ENCODE measurements around the gene FGFBP1. TPM values are rescaled to one million over a fixed set of nuclear protein-coding genes. Genes with fewer than 3 reads are reported as not detected.

Gene FGFBP1
- total and polyA plus RNA-seq, 2 experiments from 2014 or later, result not detected

- Histone ChIP-seq H3K27ac (no peak overlapping the region), H3K36me3 (ENCODE audit: low read depth) (no peaks in the 10 kb centered on the region), H3K9me2 (ENCODE audit: insufficient read depth) (no peaks in the 10 kb centered on the region), H2AFZ (no peak overlapping the region), H3K4me2 (ENCODE audit: unreplicated experiment) (no peak overlapping the region), H4K20me1 (ENCODE audit: insufficient read depth) (no peaks in the 10 kb centered on the region), H3F3A (ENCODE audit: insufficient read depth) (peaks cover 24% of the 10 kb centered on the region), H3K4me3 (no peak overlapping the region), H3K79me2 (ENCODE audit: insufficient read depth) (no peaks in the 10 kb centered on the region), H3K9me3 (ENCODE audit: low read depth) (no peaks in the 10 kb centered on the region), H3K9ac (no peak overlapping the region), H3K4me1 (ENCODE audit: insufficient read depth) (peaks cover 23% of the 10 kb centered on the region), H3K27me3 (replicated peaks; ENCODE audit: insufficient read depth) (0 out of 2 replicates have a peak, but pooled peaks cover 8% of the 10 kb centered on the region)
- no peak for TF ChIP-seq EZH2phosphoT487 (IDR thresholded peaks at IDR 0.05; ENCODE audit: insufficient read depth, low read depth)
- no peak for TF ChIP-seq EZH2 (IDR thresholded peaks at IDR 0.05; ENCODE audit: insufficient read depth, poor library complexity, severe bottlenecking)
- in situ Hi-C loops (cut with MboI), result no loop called here
- DNase-seq, result no peak
- WGBS, 2 experiments (ENCODE audit: low coverage in 1 of 2, low lambda C conversion rate in 2 of 2, missing lambda C conversion rate in 2 of 2), result 86 to 93% methylated on average over 2 of the region's 2 CpGs
These were observed 41.0 kb downstream of the FGFBP1 start for GRCh38 chr4:15897577-15897976.

GRCh38 chr4:15894921-15895916 is 43.3 kb downstream of the FGFBP1 start:
- no peaks in the 10 kb centered on the region for H3K79me2 ChIP-seq (ENCODE audit: insufficient read depth)
- H3F3A ChIP-seq (ENCODE audit: insufficient read depth), result peaks cover 24% of the 10 kb centered on the region
- in situ Hi-C loops (cut with MboI), result no loop called here
- no peaks in the 10 kb centered on the region for H3K36me3 ChIP-seq (ENCODE audit: low read depth)
- peak overlapping the region; percentile 19 for H3K4me2 ChIP-seq (ENCODE audit: unreplicated experiment)
- peaks cover 23% of the 10 kb centered on the region for H3K4me1 ChIP-seq (ENCODE audit: insufficient read depth)
- peak; percentile 65 for DNase-seq
- H3K9me2 ChIP-seq (ENCODE audit: insufficient read depth), result no peaks in the 10 kb centered on the region
- no peaks in the 10 kb centered on the region for H4K20me1 ChIP-seq (ENCODE audit: insufficient read depth)
- WGBS, 2 experiments (ENCODE audit: low coverage in 1 of 2, low lambda C conversion rate in 2 of 2, missing lambda C conversion rate in 2 of 2), result 31 to 39% methylated on average over 4 of the region's 4 CpGs
- no peak for TF ChIP-seq EZH2 (IDR thresholded peaks at IDR 0.05; ENCODE audit: insufficient read depth, poor library complexity, severe bottlenecking)
- TF ChIP-seq EZH2phosphoT487 (IDR thresholded peaks at IDR 0.05; ENCODE audit: insufficient read depth, low read depth), result no peak
- H3K27me3 ChIP-seq (replicated peaks; ENCODE audit: insufficient read depth), result no peaks in the 10 kb centered on the region
- no peak overlapping the region; the same call in 1 of the 2 replicates for H3K9ac ChIP-seq
- no peak overlapping the region for H3K4me3 ChIP-seq
- H2AFZ ChIP-seq, result peak overlapping the region; percentile 1; the same call in 1 of the 2 replicates
- peak overlapping the region; percentile 67 for H3K27ac ChIP-seq
- no peaks in the 10 kb centered on the region for H3K9me3 ChIP-seq (ENCODE audit: low read depth)

GRCh38 chr4:15894393-15894792 is 44.1 kb downstream of the FGFBP1 start:
- 39 to 54% methylated on average over 1 of the region's 1 CpG for WGBS, 2 experiments (ENCODE audit: low coverage in 1 of 2, low lambda C conversion rate in 2 of 2, missing lambda C conversion rate in 2 of 2)
- H3K27me3 ChIP-seq (replicated peaks; ENCODE audit: insufficient read depth), result 0 out of 2 replicates have a peak, but pooled peaks cover 5% of the 10 kb centered on the region
- no peaks in the 10 kb centered on the region for H3K79me2 ChIP-seq (ENCODE audit: insufficient read depth)
- no peak overlapping the region for H3K4me3 ChIP-seq
- in situ Hi-C loops (cut with MboI), result no loop called here
- no peaks in the 10 kb centered on the region for H4K20me1 ChIP-seq (ENCODE audit: insufficient read depth)
- H3K4me2 ChIP-seq (ENCODE audit: unreplicated experiment), result no peak overlapping the region
- H3F3A ChIP-seq (ENCODE audit: insufficient read depth), result peaks cover 24% of the 10 kb centered on the region
- no peak for TF ChIP-seq EZH2 (IDR thresholded peaks at IDR 0.05; ENCODE audit: insufficient read depth, poor library complexity, severe bottlenecking)
- no peak for TF ChIP-seq EZH2phosphoT487 (IDR thresholded peaks at IDR 0.05; ENCODE audit: insufficient read depth, low read depth)
- DNase-seq, result peak; percentile 22
- H3K36me3 ChIP-seq (ENCODE audit: low read depth), result no peaks in the 10 kb centered on the region
- no peak overlapping the region for H2AFZ ChIP-seq
- peak overlapping the region; percentile 30 for H3K9ac ChIP-seq
- no peaks in the 10 kb centered on the region for H3K9me3 ChIP-seq (ENCODE audit: low read depth)
- no peaks in the 10 kb centered on the region for H3K9me2 ChIP-seq (ENCODE audit: insufficient read depth)
- peaks cover 23% of the 10 kb centered on the region for H3K4me1 ChIP-seq (ENCODE audit: insufficient read depth)
- H3K27ac ChIP-seq, result peak overlapping the region; percentile 67

- H3K9me2 ChIP-seq (ENCODE audit: insufficient read depth), result no peaks in the 10 kb centered on the region
- no peaks in the 10 kb centered on the region for H3K36me3 ChIP-seq (ENCODE audit: low read depth)
- H3K9me3 ChIP-seq (ENCODE audit: low read depth), result no peaks in the 10 kb centered on the region
- no peak for TF ChIP-seq EZH2 (IDR thresholded peaks at IDR 0.05; ENCODE audit: insufficient read depth, poor library complexity, severe bottlenecking)
- WGBS, 2 experiments (ENCODE audit: low coverage in 1 of 2, low lambda C conversion rate in 2 of 2, missing lambda C conversion rate in 2 of 2), result 14 to 16% methylated on average over 4 of the region's 4 CpGs
- no peak overlapping the region for H2AFZ ChIP-seq
- in situ Hi-C loops (cut with MboI), result no loop called here
- H3K4me1 ChIP-seq (ENCODE audit: insufficient read depth), result peaks cover 23% of the 10 kb centered on the region
- H3K4me3 ChIP-seq, result no peak overlapping the region
- H3K27me3 ChIP-seq (replicated peaks; ENCODE audit: insufficient read depth), result 0 out of 2 replicates have a peak, but pooled peaks cover 5% of the 10 kb centered on the region
- peaks cover 24% of the 10 kb centered on the region for H3F3A ChIP-seq (ENCODE audit: insufficient read depth)
- peak overlapping the region; percentile 30; the same call in 1 of the 2 replicates for H3K9ac ChIP-seq
- no peaks in the 10 kb centered on the region for H4K20me1 ChIP-seq (ENCODE audit: insufficient read depth)
- H3K27ac ChIP-seq, result peak overlapping the region; percentile 67
- no peaks in the 10 kb centered on the region for H3K79me2 ChIP-seq (ENCODE audit: insufficient read depth)
- peak; percentile 96 for DNase-seq
- H3K4me2 ChIP-seq (ENCODE audit: unreplicated experiment), result peak overlapping the region; percentile 32
These were observed 44.6 kb downstream of the FGFBP1 start for GRCh38 chr4:15893962-15894361.

All from GM23248 (cell line).